ENCODE data around the gene SNAI3. TPM values are rescaled to one million over a fixed set of nuclear protein-coding genes. Genes with fewer than 3 reads are reported as not detected.

The SNAI3 gene
- total RNA-seq, 8 experiments from 2014 or later, result 1.3 to 4.3 (median 2.4) TPM

- ATAC-seq (replicated peaks in 6 of 8), result no peak
- in situ Hi-C loops (cut with MboI; ENCODE audit: low pct_unique_long_range_greater_than_20kb in 2 of 9, low sequenced_read_pairs in 9 of 9, unreplicated experiment in 9 of 9), result no loop called here
- Histone ChIP-seq H3K4me1 (replicated peaks in 1 of 2) (peaks cover 0 to 3% of the 10 kb centered on the region in 2 donors), H3K27ac (no peak overlapping the region), H3K4me3 (no peak overlapping the region)
- whole genome bisulfite sequencing, 10 experiments, result 60 to 100% (median 82%) methylated on average over 1 to 8 of the region's 11 CpGs; no CpG with 5 or more reads in 4 of the 10 experiments
These were observed 53.7 kb downstream of the SNAI3 start for GRCh38 chr16:88632587-88632930.

DNA sequence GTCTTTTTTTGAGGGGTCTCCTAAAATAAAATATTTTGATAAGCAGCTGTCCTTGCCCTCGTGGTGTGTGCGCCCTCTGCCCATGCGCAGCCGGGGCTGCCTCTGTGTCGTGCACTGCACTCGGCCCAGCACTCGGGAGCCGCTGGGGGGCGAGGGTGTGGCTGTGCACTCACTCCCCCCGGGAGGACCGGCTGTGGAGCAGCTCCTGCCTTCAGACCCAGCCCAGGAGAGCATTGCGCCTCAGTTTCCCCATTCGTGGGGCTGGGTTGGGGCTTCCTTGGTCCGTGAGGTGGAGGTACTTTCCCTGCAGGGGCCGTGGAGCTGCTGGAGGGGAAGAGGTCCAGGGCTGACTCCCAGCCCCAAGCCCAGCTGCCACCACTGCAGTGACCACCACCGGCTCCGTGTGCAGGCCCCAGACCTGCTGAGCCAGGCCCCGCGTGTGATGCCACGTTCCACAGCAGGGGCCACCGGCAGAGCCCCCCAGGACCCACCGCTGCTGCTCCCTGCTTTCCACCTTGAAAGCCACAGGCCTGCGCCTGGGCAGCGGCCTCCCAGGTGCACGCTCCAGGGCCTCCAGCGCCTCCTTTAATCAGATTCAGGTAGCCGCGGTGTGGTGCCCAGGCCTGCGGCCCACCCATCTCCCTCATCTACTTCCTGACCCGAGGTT is 54.3 kb downstream of the SNAI3 start:
- no peak for ATAC-seq (replicated peaks in 6 of 8)
- no peak overlapping the region for H3K27ac ChIP-seq
- in situ Hi-C loops (cut with MboI; ENCODE audit: low pct_unique_long_range_greater_than_20kb in 2 of 9, low sequenced_read_pairs in 9 of 9, unreplicated experiment in 9 of 9), result no loop called here
- no peak overlapping the region for H3K4me3 ChIP-seq
- H3K4me1 ChIP-seq (replicated peaks in 1 of 2), result peaks cover 0 to 3% of the 10 kb centered on the region in 2 donors
- WGBS, 10 experiments, result 40 to 100% (median 94%) methylated on average over 2 to 9 of the region's 30 CpGs; no CpG with 5 or more reads in 3 of the 10 experiments

- Histone ChIP-seq H3K4me1 (replicated peaks in 1 of 2) (peaks cover 0 to 3% of the 10 kb centered on the region in 2 donors), H3K4me3 (no peak overlapping the region), H3K27ac (no peak overlapping the region)
- WGBS, 10 experiments, result 25 to 77% (median 74%) methylated on average over 2 to 10 of the region's 16 CpGs; no CpG with 5 or more reads in 5 of the 10 experiments
- no peak for ATAC-seq (replicated peaks in 6 of 8)
- in situ Hi-C loops (cut with MboI; ENCODE audit: low pct_unique_long_range_greater_than_20kb in 2 of 9, low sequenced_read_pairs in 9 of 9, unreplicated experiment in 9 of 9), result no loop called here
These were observed 54.9 kb downstream of the SNAI3 start for GRCh38 chr16:88631384-88631783.

DNA sequence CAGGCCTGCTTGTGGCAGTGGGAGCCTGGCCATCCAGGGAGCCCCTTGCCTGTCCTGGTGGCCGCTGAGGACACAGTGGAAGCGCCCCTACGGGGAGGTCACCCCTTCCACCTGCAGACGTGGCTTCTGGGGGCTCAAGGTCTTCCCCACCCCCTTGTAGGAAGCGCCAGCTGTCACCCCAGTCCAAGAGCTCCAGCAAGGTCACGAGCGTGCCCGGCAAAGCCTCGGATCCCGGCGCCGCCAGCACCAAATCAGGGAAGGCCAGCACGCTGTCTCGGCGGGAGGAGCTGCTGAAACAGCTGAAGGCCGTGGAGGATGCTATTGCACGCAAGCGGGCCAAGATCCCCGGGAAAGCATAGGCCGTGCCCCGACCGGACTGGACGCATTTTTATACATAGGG is 55.4 kb downstream of the SNAI3 start:
- 94 to 100% (median 100%) methylated on average over 1 to 7 of the region's 23 CpGs; no CpG with 5 or more reads in 7 of the 10 experiments for WGBS, 10 experiments
- H3K4me1 ChIP-seq (replicated peaks in 1 of 2), result peaks cover 0 to 6% of the 10 kb centered on the region in 2 donors
- in situ Hi-C loops (cut with MboI; ENCODE audit: low pct_unique_long_range_greater_than_20kb in 2 of 9, low sequenced_read_pairs in 9 of 9, unreplicated experiment in 9 of 9), result no loop called here
- no peak overlapping the region for H3K27ac ChIP-seq
- no peak for ATAC-seq (replicated peaks in 6 of 8)
- no peak overlapping the region for H3K4me3 ChIP-seq

DNA sequence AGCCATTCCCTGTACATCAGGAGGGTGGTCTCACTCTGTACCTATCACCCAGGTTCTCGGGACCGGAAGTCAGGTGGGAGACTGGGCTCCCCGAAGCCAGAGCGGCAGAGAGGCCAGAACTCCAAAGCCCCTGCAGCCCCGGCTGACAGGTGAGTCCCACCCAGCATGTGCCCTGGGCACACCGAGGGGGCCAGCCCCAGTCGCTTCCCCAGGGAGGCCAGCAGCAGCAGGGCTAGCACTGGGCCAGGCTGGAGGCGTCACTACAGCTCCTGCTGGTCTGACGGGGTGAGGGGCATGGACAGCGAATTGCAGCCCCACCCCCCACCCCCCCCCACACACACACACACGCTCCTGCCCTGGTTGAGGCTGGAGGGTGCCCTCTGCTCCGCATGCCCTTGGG is 55.9 kb downstream of the SNAI3 start:
- Histone ChIP-seq H3K4me1 (replicated peaks in 1 of 2) (peaks cover 0 to 8% of the 10 kb centered on the region in 2 donors), H3K4me3 (no peak overlapping the region), H3K27ac (no peak overlapping the region)
- 100% methylated on average over 1 of the region's 12 CpGs; no CpG with 5 or more reads in 9 of the 10 experiments for WGBS, 10 experiments
- in situ Hi-C loops (cut with MboI; ENCODE audit: low pct_unique_long_range_greater_than_20kb in 2 of 9, low sequenced_read_pairs in 9 of 9, unreplicated experiment in 9 of 9), result no loop called here
- no peak for ATAC-seq (replicated peaks in 6 of 8)

GRCh38 chr16:88629835-88630234 is 56.5 kb downstream of the SNAI3 start:
- ATAC-seq (replicated peaks in 6 of 8), result no peak
- WGBS, 10 experiments, result 80 to 100% (median 92%) methylated on average over 1 to 6 of the region's 9 CpGs; no CpG with 5 or more reads in 6 of the 10 experiments
- in situ Hi-C loops (cut with MboI; ENCODE audit: low pct_unique_long_range_greater_than_20kb in 2 of 9, low sequenced_read_pairs in 9 of 9, unreplicated experiment in 9 of 9), result no loop called here
- no peak overlapping the region for H3K27ac ChIP-seq
- H3K4me3 ChIP-seq, result no peak overlapping the region
- peaks cover 0 to 8% of the 10 kb centered on the region in 2 donors for H3K4me1 ChIP-seq (replicated peaks in 1 of 2)

- no peak overlapping the region for H3K27ac ChIP-seq
These were observed 57.8 kb downstream of the SNAI3 start for GRCh38 chr16:88628512-88628974.

More at GRCh38 chr16:88628512-88628974, 57.8 kb downstream of the SNAI3 start:
- in situ Hi-C loops (cut with MboI; ENCODE audit: low pct_unique_long_range_greater_than_20kb in 2 of 9, low sequenced_read_pairs in 9 of 9, unreplicated experiment in 9 of 9), result no loop called here
- Histone ChIP-seq H3K4me1 (replicated peaks in 1 of 2) (peaks cover 0 to 4% of the 10 kb centered on the region in 2 donors), H3K4me3 (no peak overlapping the region)
- WGBS, 10 experiments, result 41 to 77% (median 64%) methylated on average over 2 to 7 of the region's 12 CpGs; no CpG with 5 or more reads in 4 of the 10 experiments
- peak; percentile 11 to 76 (median 40) for ATAC-seq (replicated peaks in 6 of 8)

Other genes with a start within 250 kb of the SNAI3 start
- gene ZFPM1, start 233.2 kb downstream of the SNAI3 start, total RNA-seq, result 1 to 10 TPM; 1.4 to 3.4 (median 2.7) TPM
- gene ZC3H18, start 116.1 kb downstream of the SNAI3 start, total RNA-seq, result 10 to 100 TPM; 13.9 to 36.9 (median 18.4) TPM
- 1 to 10 TPM in 1 of 8 experiments, under 1 TPM in 4, not detected in 3; 0.16 to 1.2 (median 0.41) TPM for gene IL17C, start 47.9 kb downstream of the SNAI3 start, total RNA-seq
- 100 to 1,000 TPM in 2 of 8 experiments, 10 to 100 TPM in 2, 1 to 10 TPM in 4; 3.0 to 203 (median 10.3) TPM for gene CYBA, start 35.5 kb downstream of the SNAI3 start, total RNA-seq
- gene MVD, start 23.4 kb downstream of the SNAI3 start, total RNA-seq, result 100 to 1,000 TPM in 2 of 8 experiments, 10 to 100 TPM in 6; 41.7 to 108 (median 88.2) TPM
- gene RNF166, start 19.9 kb upstream of the SNAI3 start, total RNA-seq, result 10 to 100 TPM in 6 of 8 experiments, 1 to 10 TPM in 2; 6.1 to 15.9 (median 13.0) TPM
- gene CTU2, start 20.0 kb upstream of the SNAI3 start, total RNA-seq, result 10 to 100 TPM; 10.5 to 24.1 (median 17.1) TPM
- 100 to 1,000 TPM in 3 of 8 experiments, 10 to 100 TPM in 1, 1 to 10 TPM in 4; 2.2 to 163 (median 22.9) TPM for gene PIEZO1, start 98.7 kb upstream of the SNAI3 start, total RNA-seq
- gene CDT1, start 117.3 kb upstream of the SNAI3 start, total RNA-seq, result 10 to 100 TPM in 3 of 8 experiments, 1 to 10 TPM in 4, under 1 TPM in 1; 0.71 to 18.2 (median 3.9) TPM
- 100 to 1,000 TPM in 3 of 8 experiments, 10 to 100 TPM in 5; 30.2 to 241 (median 65.9) TPM for gene APRT, start 125.4 kb upstream of the SNAI3 start, total RNA-seq
- gene GALNS, start 170.4 kb upstream of the SNAI3 start, total RNA-seq, result 10 to 100 TPM in 5 of 8 experiments, 1 to 10 TPM in 3; 4.9 to 45.6 (median 17.4) TPM
- gene TRAPPC2L, start 170.6 kb upstream of the SNAI3 start, total RNA-seq, result 10 to 100 TPM; 31.5 to 93.6 (median 52.3) TPM
- under 1 TPM in 4 of 8 experiments, not detected in 4; 0.14 to 0.80 (median 0.48) TPM for gene PABPN1L, start 180.2 kb upstream of the SNAI3 start, total RNA-seq

Data from motor neuron (in vitro differentiated cells).